Astrocyte (in vitro differentiated cells and primary cell): ENCODE measurements around the gene RAD51B. TPM values are rescaled to one million over a fixed set of nuclear protein-coding genes. Genes with fewer than 3 reads are reported as not detected.
"Not testable (repeated sequence)": the region's sequence is repeated elsewhere in the genome, so short reads cannot be mapped to it uniquely, and the experiment has no call there.

Experiments used
- DNase-seq: peaks from one replicate; pipeline ENCODE4 v3.0.0-alpha.2; 2010; ENCODE audit warnings: low read depth
- FAIRE-seq: peaks from 2 replicates; lab custom pipeline; 2011; peaks lifted over from hg19 to GRCh38; lab: Jason Lieb, UNC
- H2AFZ ChIP-seq: 2 replicates; pipeline ENCODE4 v1.6.0; 2012; ENCODE audit warnings: low read depth, low read length, inconsistent platforms
- H3K27ac ChIP-seq: 2 replicates; pipeline ENCODE4 v1.5.1; 2011; ENCODE audit warnings: low read depth, low read length, inconsistent platforms
- H3K27me3 ChIP-seq: 2 replicates; pipeline ENCODE4 v1.6.0; 2011; ENCODE audit warnings: low read length, inconsistent platforms; ENCODE audit not compliant: insufficient read depth
- H3K36me3 ChIP-seq: 2 replicates; pipeline ENCODE4 v1.5.1; 2011; ENCODE audit warnings: low read length, inconsistent platforms; ENCODE audit not compliant: insufficient read depth
- H3K4me1 ChIP-seq: 2 replicates; pipeline ENCODE4 v1.5.1; 2011; ENCODE audit warnings: low read length, inconsistent platforms; ENCODE audit not compliant: insufficient read depth
- H3K4me2 ChIP-seq: 2 replicates; pipeline ENCODE4 v1.6.0; 2012; ENCODE audit warnings: low read length, inconsistent platforms
- H3K4me3 ChIP-seq: 2 replicates; pipeline ENCODE4 v1.5.1; 2011; ENCODE audit warnings: low read depth, mild to moderate bottlenecking, low read length, inconsistent platforms; ENCODE audit not compliant: insufficient read depth
- H3K79me2 ChIP-seq: 2 replicates; pipeline ENCODE4 v1.6.0; 2012; ENCODE audit warnings: mild to moderate bottlenecking, low read length, inconsistent platforms; ENCODE audit not compliant: insufficient read depth
- H3K9ac ChIP-seq: 2 replicates; pipeline ENCODE4 v1.6.0; 2012; ENCODE audit warnings: mild to moderate bottlenecking, low read length, inconsistent platforms
- H3K9me3 ChIP-seq: 2 replicates; pipeline ENCODE4 v1.5.1; 2012; ENCODE audit warnings: low read depth, mild to moderate bottlenecking, low read length, inconsistent platforms; ENCODE audit not compliant: insufficient read depth
- H4K20me1 ChIP-seq: 2 replicates; pipeline ENCODE4 v1.6.0; 2012; ENCODE audit warnings: low read length, inconsistent platforms; ENCODE audit not compliant: insufficient read depth
- H3K27ac Mint-ChIP-seq: one replicate; pipeline ENCODE4 v1.8.0; 2021; ENCODE audit warnings: mild to moderate bottlenecking, mixed read lengths; ENCODE audit not compliant: unreplicated experiment
- H3K27me3 Mint-ChIP-seq: one replicate; pipeline ENCODE4 v1.8.0; 2021; ENCODE audit warnings: low read depth, mixed read lengths; ENCODE audit not compliant: unreplicated experiment
- H3K36me3 Mint-ChIP-seq: one replicate; pipeline ENCODE4 v1.8.0; 2021; ENCODE audit warnings: low read depth, mixed read lengths; ENCODE audit not compliant: unreplicated experiment
- H3K4me1 Mint-ChIP-seq: one replicate; pipeline ENCODE4 v1.8.0; 2021; ENCODE audit warnings: low read depth, mixed read lengths; ENCODE audit not compliant: unreplicated experiment
- H3K4me3 Mint-ChIP-seq: one replicate; pipeline ENCODE4 v1.8.0; 2021; ENCODE audit warnings: mild to moderate bottlenecking, moderate library complexity, mixed read lengths; ENCODE audit not compliant: unreplicated experiment
- H3K9me3 Mint-ChIP-seq: one replicate; pipeline ENCODE4 v1.8.0; 2021; ENCODE audit warnings: mild to moderate bottlenecking, mixed read lengths; ENCODE audit not compliant: unreplicated experiment
- CTCF ChIP-seq: IDR thresholded peaks from 2 replicates; pipeline ENCODE4 v1.5.1; 2011; ENCODE audit warnings: low read depth, mild to moderate bottlenecking, inconsistent platforms, low read length, moderate library complexity; ENCODE audit not compliant: insufficient read depth
- EZH2 ChIP-seq: IDR thresholded peaks from 2 replicates; pipeline ENCODE4 v1.6.1; 2012; ENCODE audit warnings: mild to moderate bottlenecking, low read length, inconsistent platforms; ENCODE audit not compliant: insufficient read depth
- total RNA-seq: library from RNA; stranded (reverse); gene quantifications from 2 replicates; pipeline ENCODE4 v1.2.1, GENCODE V29; 2021

Gene RAD51B
- total RNA-seq, 1 donor from 2014 or later: 10.8 TPM

DNA sequence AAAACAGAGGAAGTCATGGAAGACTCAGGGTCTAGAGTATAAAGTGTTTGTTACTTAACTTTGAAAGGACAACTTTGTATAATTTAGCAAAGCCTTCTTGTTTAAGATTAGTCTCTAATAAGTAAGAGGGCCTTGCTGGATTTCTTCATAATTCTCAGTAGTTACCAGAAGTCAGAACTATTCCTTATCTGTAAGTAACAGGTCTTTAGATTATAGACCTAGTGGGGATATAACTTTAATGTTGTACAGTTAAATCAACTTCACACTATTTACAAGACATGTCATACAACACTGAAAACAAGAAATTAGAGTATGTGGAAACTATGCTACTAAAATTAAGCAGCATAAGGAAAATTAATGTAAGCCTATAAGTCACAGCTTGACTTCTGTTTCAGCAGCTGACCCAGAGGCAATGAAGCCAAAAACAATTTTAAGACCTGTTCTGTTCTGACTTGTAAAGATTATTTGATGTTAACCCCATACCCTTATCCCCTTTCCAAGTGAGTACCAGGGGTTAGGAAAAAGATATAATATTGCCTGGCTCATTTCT, 398.3 kb downstream of the RAD51B start:
- Histone ChIP-seq H3K4me3 (no peak overlapping the region), H3K27ac (no peak overlapping the region), H3K36me3 (no peaks in the 10 kb centered on the region), H3K9me3 (no peaks in the 10 kb centered on the region), H3K79me2 (no peaks in the 10 kb centered on the region), H4K20me1 (no peaks in the 10 kb centered on the region), H3K9ac (no peak overlapping the region), H3K4me1 (no peaks in the 10 kb centered on the region), H2AFZ (no peak overlapping the region), H3K27me3 (no peaks in the 10 kb centered on the region), H3K4me2 (no peak overlapping the region)
- Mint-ChIP-seq H3K4me1 (peaks cover under 1% of the 10 kb centered on the region), H3K27ac (no peak overlapping the region), H3K27me3 (no peaks in the 10 kb centered on the region), H3K4me3 (no peak overlapping the region), H3K9me3 (no peaks in the 10 kb centered on the region), H3K36me3 (no peaks in the 10 kb centered on the region)
- no peak for FAIRE-seq
- TF ChIP-seq CTCF: no peak
- no peak for TF ChIP-seq EZH2
- no peak for DNase-seq

DNA sequence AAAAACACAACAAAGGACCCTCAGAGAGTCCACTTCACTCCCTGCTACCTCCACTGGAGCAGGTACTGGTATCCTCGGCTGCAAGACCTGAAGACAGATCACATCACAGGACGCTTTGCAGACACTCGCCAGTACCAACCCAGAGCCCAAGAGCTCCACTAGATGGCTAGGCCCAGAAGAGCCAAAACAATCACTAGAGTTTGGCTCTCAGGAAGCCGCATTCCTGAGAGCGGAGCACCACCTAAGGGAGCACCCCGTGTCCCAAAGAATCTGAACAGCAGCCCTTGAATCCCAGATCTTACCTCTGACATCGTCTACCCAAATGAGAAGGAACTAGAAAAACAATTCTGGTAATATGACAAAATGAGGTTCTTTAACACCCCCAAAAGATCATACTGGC, 399.8 kb downstream of the RAD51B start:
- Histone ChIP-seq H3K79me2 (no peaks in the 10 kb centered on the region), H3K9ac (no peak overlapping the region), H3K27me3 (no peaks in the 10 kb centered on the region), H3K4me3 (no peak overlapping the region), H3K4me1 (no peaks in the 10 kb centered on the region), H4K20me1 (no peaks in the 10 kb centered on the region), H3K27ac (no peak overlapping the region), H3K4me2 (no peak overlapping the region), H2AFZ (no peak overlapping the region), H3K9me3 (no peaks in the 10 kb centered on the region), H3K36me3 (no peaks in the 10 kb centered on the region)
- FAIRE-seq: no peak
- DNase-seq: no peak
- H3K9me3 Mint-ChIP-seq: no peaks in the 10 kb centered on the region
- H3K27me3 Mint-ChIP-seq: no peaks in the 10 kb centered on the region
- no peak overlapping the region for H3K4me3 Mint-ChIP-seq
- H3K4me1 Mint-ChIP-seq: peaks cover 7% of the 10 kb centered on the region
- TF ChIP-seq CTCF (no peak), EZH2 (no peak)
- no peaks in the 10 kb centered on the region for H3K36me3 Mint-ChIP-seq
- H3K27ac Mint-ChIP-seq: no peak overlapping the region

- H3K9ac ChIP-seq, H3K27me3 ChIP-seq, H3K27ac ChIP-seq, H3K4me3 Mint-ChIP-seq, DNase-seq, H3K9me3 Mint-ChIP-seq, FAIRE-seq, H3K36me3 Mint-ChIP-seq, H2AFZ ChIP-seq, H3K27me3 Mint-ChIP-seq, H3K4me1 Mint-ChIP-seq, H3K4me3 ChIP-seq, H4K20me1 ChIP-seq, H3K4me1 ChIP-seq, H3K9me3 ChIP-seq, H3K36me3 ChIP-seq, H3K27ac Mint-ChIP-seq, H3K79me2 ChIP-seq, H3K4me2 ChIP-seq: not testable (repeated sequence)
Measured at GRCh38 chr14:68221046-68221445, 401.5 kb downstream of the RAD51B start.
